Measurements from ENCODE around the gene CXCR6.

Gene CXCR6

GRCh38 chr3:45922039-45922326 lies 21.3 kb upstream of the CXCR6 start:
- DNase-seq (ENCODE audit: low read depth, low spot score): no peak

GRCh38 chr3:45922950-45923590 lies 20.2 kb upstream of the CXCR6 start:
- DNase-seq (ENCODE audit: low read depth, low spot score): no peak

- DNase-seq (ENCODE audit: low read depth, low spot score): no peak
Measured at GRCh38 chr3:45923755-45924154, 19.5 kb upstream of the CXCR6 start.

- no peak for DNase-seq (ENCODE audit: low read depth, low spot score)
Measured at GRCh38 chr3:45927881-45928280, 15.4 kb upstream of the CXCR6 start.

GRCh38 chr3:45929042-45929679 lies 14.1 kb upstream of the CXCR6 start:
- DNase-seq (ENCODE audit: low read depth, low spot score): peak; percentile 41

- no peak for DNase-seq (ENCODE audit: low read depth, low spot score)
Measured at GRCh38 chr3:45931496-45931895, 11.8 kb upstream of the CXCR6 start.

GRCh38 chr3:45932112-45932511 lies 11.2 kb upstream of the CXCR6 start:
- no peak for DNase-seq (ENCODE audit: low read depth, low spot score)

- no peak for DNase-seq (ENCODE audit: low read depth, low spot score)
Measured at GRCh38 chr3:45933591-45933990, 9.7 kb upstream of the CXCR6 start.

- DNase-seq (ENCODE audit: low read depth, low spot score): no peak
Measured at GRCh38 chr3:45936261-45936660, 7.0 kb upstream of the CXCR6 start.

GRCh38 chr3:45937206-45938042 lies 5.8 kb upstream of the CXCR6 start:
- DNase-seq (ENCODE audit: low read depth, low spot score): no peak

GRCh38 chr3:45938043-45938435 lies 5.2 kb upstream of the CXCR6 start:
- DNase-seq (ENCODE audit: low read depth, low spot score): no peak

- peak; percentile 67 for DNase-seq (ENCODE audit: low read depth, low spot score)
Measured at GRCh38 chr3:45938864-45939263, 4.4 kb upstream of the CXCR6 start.

GRCh38 chr3:45939341-45939771 lies 3.9 kb upstream of the CXCR6 start:
- DNase-seq (ENCODE audit: low read depth, low spot score): no peak

GRCh38 chr3:45940004-45940780 lies 3.1 kb upstream of the CXCR6 start:
- no peak for DNase-seq (ENCODE audit: low read depth, low spot score)

GRCh38 chr3:45940781-45941365 lies 2.4 kb upstream of the CXCR6 start:
- DNase-seq (ENCODE audit: low read depth, low spot score): no peak

GRCh38 chr3:45942051-45942825 lies 1.0 kb upstream of the CXCR6 start:
- no peak for DNase-seq (ENCODE audit: low read depth, low spot score)

- DNase-seq (ENCODE audit: low read depth, low spot score): no peak
Measured at GRCh38 chr3:45944830-45945620, 1.8 kb downstream of the CXCR6 start.

- DNase-seq (ENCODE audit: low read depth, low spot score): no peak
Measured at GRCh38 chr3:45946307-45946706, 3.0 kb downstream of the CXCR6 start.

GRCh38 chr3:45946875-45947274 lies 3.6 kb downstream of the CXCR6 start:
- no peak for DNase-seq (ENCODE audit: low read depth, low spot score)

GRCh38 chr3:45947361-45947760 lies 4.1 kb downstream of the CXCR6 start:
- no peak for DNase-seq (ENCODE audit: low read depth, low spot score)
